NCI-H226 (cell line): ENCODE measurements around the gene IMMP2L.
"Not testable (repeated sequence)": the region's sequence is repeated elsewhere in the genome, so short reads cannot be mapped to it uniquely, and the experiment has no call there.

Source experiments
- DNase-seq: peaks from one replicate; pipeline ENCODE4 v3.0.0-alpha.2; 2015

Gene IMMP2L

DNA sequence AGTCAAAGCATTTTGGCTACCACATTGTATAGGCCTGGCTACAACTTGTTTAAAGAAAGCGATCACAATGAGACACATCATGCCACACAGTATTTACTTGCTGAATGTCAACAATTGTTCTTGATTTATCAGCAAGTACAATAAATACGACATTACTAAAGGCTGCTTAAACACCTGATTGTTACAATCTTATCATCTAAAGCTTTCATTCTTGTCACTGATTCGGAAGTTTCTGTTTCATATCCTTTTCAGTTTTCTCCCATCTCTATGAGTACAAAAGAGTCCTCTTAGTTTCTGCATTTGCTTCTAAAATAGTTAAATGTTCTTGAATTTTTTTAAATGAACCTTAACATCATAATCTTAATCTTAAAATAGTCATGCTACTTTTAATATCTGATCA, 599.5 kb downstream of the IMMP2L start:
- DNase-seq = no peak

- DNase-seq = no peak
These were observed 599.9 kb downstream of the IMMP2L start for GRCh38 chr7:110962374-110962773.

DNA sequence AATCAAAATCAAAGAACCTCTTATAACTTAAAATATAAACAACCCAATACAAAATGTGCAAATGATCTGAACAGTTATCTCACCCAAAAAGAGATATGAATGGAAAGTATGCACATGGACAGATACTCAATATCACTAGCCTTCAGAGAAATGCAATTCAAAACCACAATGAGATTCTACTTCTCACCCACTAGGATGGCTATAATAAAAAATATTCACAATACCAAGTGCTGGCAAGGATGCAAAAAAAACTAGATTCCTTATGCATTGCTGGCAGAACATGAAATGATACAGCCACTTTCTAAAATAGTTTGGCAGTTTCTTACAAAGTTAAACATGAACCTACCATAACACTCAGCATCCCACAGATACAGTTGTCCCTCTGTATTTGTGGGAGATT, 601.5 kb downstream of the IMMP2L start:
- DNase-seq = peak; percentile 50

DNA sequence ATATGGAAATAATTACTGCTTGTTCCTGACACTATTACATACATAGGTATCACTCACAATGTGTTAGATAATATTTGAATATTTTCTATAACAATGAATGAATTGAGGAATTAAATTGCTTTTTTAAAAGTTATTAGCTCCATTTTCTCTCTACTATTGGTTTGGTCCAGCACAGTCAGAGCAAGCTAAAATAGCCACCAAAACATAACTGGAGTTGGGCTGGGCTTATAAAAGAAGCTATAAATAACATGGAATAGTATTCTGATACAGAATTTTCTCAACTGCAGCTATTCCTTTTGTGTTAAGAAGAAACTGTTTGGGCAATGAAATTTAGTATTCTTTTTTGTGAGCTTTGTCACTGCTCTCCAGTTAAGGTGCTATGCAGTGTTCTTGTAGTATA, 614.0 kb downstream of the IMMP2L start:
- DNase-seq = no peak

DNA sequence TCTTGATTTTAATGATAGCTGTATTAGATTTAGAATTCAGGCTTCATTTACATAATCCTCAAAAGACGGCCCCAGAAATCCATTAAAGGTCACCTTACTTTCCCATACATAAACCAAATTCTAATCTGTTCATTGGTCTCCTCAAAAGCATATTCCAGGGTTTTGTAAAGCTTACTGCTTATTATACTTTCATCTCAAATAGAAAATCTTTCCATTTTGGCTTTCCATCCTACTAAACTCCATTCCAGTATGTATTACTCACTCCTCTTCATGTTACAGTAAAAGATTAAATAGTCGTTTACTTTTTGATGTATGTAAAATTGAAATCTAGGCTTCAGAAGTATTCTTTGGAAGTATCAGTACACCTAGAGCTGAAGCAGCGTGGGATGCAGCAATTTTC, 614.9 kb downstream of the IMMP2L start:
- DNase-seq = no peak

DNA sequence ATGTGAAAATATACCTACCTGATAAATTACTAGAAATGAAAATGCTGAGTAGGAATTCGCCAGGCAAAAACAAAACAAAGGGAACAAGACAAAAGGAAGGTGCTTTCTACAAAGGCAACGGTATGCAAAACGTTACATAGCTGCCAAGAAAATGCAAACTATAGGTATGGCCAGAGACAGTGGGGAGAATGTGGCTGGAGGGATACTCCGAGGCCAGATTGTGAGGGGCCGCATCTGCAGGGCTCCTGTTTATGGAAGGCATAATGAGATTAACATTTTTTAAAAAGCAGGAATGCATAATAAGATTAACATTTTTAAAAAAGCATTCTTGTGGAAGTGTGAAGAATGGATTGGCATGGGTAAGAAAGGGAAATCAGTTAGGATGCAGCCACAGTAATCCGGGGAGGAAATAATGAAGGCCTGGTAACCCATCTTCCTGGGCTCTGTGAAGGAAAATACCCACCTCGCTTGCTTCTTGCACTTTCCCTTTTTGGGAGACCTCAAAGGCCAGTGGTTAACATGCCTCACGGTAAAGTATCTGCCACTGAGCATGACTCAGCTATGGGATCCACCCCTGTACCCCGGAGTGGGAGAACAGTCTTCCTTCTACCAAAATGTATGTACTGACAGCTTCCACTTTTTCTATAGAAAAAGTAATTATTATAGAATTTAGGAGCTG, 617.2 kb downstream of the IMMP2L start:
- no peak for DNase-seq

GRCh38 chr7:110944448-110944847, 617.8 kb downstream of the IMMP2L start:
- DNase-seq = no peak

DNA sequence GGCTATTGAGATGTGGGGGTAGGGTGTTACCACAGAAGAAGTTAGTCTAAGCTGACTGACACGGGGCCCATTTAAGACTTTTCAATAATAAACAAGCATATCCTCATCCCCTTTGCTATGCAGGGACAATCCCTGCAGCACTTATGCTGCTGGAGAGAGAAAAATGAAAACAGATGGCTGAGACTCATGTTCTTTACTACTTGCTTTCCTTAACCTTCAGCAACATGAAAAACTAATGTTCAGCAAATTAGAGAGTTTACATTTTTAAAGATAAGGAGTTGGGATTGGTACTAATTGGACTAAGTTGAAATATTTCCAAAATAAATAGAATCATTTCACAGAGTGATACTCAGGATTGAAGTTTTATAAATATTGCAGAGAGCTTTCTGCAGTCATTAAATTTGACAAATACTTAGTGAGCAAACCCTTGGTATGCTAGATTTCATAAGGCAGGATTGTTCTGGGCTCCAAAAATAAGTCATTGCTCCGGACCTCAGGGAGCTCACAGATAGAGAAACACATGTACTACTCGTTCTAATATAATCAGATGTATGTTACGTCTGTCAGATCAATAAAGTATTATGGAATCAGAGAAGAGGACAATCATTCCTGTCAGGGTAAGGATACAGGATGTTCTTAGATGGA, 618.5 kb downstream of the IMMP2L start:
- no peak for DNase-seq

GRCh38 chr7:110941385-110941784, 620.9 kb downstream of the IMMP2L start:
- no peak for DNase-seq

GRCh38 chr7:110940756-110941155, 621.5 kb downstream of the IMMP2L start:
- DNase-seq = peak; percentile 70

- no peak for DNase-seq
These were observed 624.1 kb downstream of the IMMP2L start for GRCh38 chr7:110938165-110938564.

DNA sequence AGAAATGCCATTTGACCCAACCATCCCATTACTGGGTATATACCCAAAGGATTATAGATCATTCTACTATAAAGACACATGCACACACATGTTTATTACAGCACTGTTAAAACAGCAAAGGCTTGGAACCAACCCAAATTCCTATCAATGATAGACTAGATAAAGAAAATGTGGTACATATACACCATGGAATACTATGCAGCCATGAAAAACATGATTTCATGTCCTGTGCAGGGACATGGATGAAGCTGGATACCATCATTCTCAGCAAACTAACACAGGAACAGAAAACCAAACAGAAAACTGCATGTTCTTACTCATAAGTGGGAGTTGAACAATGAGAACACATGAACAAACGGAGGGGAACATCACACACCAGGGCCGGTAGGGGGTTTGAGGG, 625.6 kb downstream of the IMMP2L start:
- DNase-seq = not testable (repeated sequence)

DNA sequence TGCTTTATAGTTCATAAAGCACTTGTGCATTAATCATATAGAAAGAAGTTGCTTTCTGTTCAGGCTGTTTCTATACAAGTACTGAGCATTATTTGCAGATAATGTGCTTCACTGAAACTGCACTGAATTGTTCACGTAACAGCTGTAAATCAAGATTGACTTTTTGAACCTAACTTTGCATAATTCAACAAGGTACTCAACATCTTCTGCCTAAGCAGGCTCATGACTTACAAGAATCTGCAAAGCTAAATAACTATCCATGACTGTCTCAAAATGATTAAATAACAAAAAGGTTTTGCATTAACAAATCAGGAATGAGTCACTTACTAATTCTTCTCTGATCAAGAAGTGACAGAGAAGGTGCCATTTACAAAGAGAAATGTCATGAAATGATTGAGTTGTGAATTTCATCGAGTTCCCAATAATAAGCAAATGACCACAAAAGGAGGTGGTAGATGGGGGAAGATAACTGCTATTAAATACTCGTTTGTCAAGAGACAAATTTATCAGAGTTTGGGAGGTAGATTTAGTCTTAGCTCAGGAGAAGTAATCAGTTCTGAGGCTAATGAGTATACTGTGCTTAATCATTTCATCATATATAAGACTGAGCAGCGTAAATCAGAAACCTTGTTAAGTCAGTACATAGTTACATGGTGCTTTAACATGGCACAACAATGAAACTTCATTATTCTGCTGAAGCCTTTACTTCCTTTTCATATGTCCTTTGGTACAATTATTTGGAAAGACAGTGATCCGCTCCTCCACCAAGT, 632.6 kb downstream of the IMMP2L start:
- DNase-seq = no peak

- DNase-seq = peak; percentile 29
These were observed 639.4 kb downstream of the IMMP2L start for GRCh38 chr7:110922906-110923305.

DNA sequence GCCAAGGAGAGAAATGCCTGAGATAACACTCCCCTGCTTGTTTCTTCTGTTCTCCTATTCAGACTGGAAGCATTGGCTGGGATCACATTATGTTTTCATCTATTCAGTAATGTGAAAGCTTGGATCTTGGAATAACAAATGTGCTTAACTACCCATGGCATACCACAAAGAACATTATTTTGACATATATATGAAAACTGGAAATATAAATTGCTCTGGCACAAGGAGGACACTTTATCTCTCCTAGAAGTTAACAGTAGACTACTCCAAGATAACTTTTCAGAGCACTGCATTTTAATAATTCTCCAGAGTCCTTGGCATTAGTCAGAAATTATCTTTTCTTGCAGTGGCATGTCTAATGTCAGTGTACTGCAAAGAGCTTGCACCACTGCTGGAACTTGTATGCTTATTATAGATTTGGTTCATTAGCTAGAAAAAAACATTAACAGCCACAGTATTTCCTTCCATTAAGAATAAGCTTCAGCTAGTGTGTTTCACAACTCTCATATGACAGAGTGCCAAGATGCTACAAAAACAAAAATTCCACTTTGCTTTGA, 640.6 kb downstream of the IMMP2L start:
- DNase-seq = peak; percentile 51

GRCh38 chr7:110918949-110919548, 643.2 kb downstream of the IMMP2L start:
- DNase-seq = no peak

GRCh38 chr7:110914263-110914662, 648.0 kb downstream of the IMMP2L start:
- no peak for DNase-seq

- no peak for DNase-seq
These were observed 650.7 kb downstream of the IMMP2L start for GRCh38 chr7:110911632-110912031.

DNA sequence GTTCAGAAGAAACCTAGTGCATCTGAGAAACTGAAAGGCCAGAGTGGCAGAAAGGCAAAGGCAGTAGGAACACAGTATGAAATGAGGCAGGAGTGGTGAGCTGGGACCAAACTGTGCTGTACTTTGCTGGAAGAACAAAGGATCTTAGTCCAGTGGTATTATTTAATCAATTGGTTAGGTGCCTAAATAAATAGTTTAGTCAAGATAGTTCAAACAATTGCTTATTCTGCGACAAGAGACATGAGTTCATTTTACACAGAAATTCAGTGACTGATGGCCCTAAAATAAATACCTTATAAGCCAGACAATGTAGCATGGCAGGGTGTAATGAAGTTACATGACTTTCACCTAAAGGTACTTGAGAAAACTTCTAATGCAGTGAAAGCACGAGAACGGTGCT, 653.2 kb downstream of the IMMP2L start:
- no peak for DNase-seq

GRCh38 chr7:110905773-110906566, 656.3 kb downstream of the IMMP2L start:
- no peak for DNase-seq

GRCh38 chr7:110898516-110898915, 663.8 kb downstream of the IMMP2L start:
- no peak for DNase-seq

- no peak for DNase-seq
These were observed 664.8 kb downstream of the IMMP2L start for GRCh38 chr7:110897538-110897937.
